SK-N-SH treated with all-trans-retinoic acid at 6 μM for 48 hours (cell line): ENCODE measurements around the gene C19orf67.

Source experiments
- ATAC-seq: fragments of 200-7000 bp; cut with Tn5 transposase; 3 replicates; pipeline ENCODE4 v1.9.1; 2020; ENCODE audit warnings: mild to moderate bottlenecking, moderate library complexity
- BACH2 ChIP-seq: fragments of 250-450 bp; sonication (Bioruptor Pico); IDR thresholded peaks from 2 replicates; pipeline ENCODE4 v1.9.0; 2021; ENCODE audit warnings: mild to moderate bottlenecking, borderline replicate concordance
- CSDC2 ChIP-seq: fragments of 250-450 bp; sonication (Bioruptor Pico); IDR thresholded peaks from 2 replicates; pipeline ENCODE4 v1.5.0; 2020; ENCODE audit warnings: mild to moderate bottlenecking, moderate library complexity
- ESRRG ChIP-seq: fragments of 250-450 bp; sonication (Bioruptor Pico); IDR thresholded peaks from 2 replicates; pipeline ENCODE4 v1.6.1; 2021; ENCODE audit warnings: mild to moderate bottlenecking
- GLIS3 ChIP-seq: fragments of 250-450 bp; sonication (Bioruptor Pico); IDR thresholded peaks from 2 replicates; pipeline ENCODE4 v1.5.0; 2020; ENCODE audit warnings: mild to moderate bottlenecking, moderate library complexity
- ISL1 ChIP-seq: fragments of 250-450 bp; sonication (Bioruptor Pico); IDR thresholded peaks from 2 replicates; pipeline ENCODE4 v2.1.2; 2022; ENCODE audit warnings: mild to moderate bottlenecking, moderate library complexity
- OSR1 ChIP-seq: fragments of 250-450 bp; sonication (Bioruptor Pico); IDR thresholded peaks from 2 replicates; pipeline ENCODE4 v1.8.0; 2022; ENCODE audit warnings: moderate library complexity, mild to moderate bottlenecking, inconsistent platforms
- PPARA ChIP-seq: fragments of 250-450 bp; sonication (Bioruptor Pico); IDR thresholded peaks from 2 replicates; pipeline ENCODE4 v1.5.0; 2020; ENCODE audit warnings: mild to moderate bottlenecking, borderline replicate concordance
- SNAI2 ChIP-seq: fragments of 250-450 bp; sonication (Bioruptor Pico); IDR thresholded peaks from 2 replicates; pipeline ENCODE4 v1.5.0; 2020; ENCODE audit warnings: mild to moderate bottlenecking, moderate library complexity
- TCF4 ChIP-seq: fragments of 250-450 bp; sonication (Bioruptor Pico); IDR thresholded peaks from 2 replicates; pipeline ENCODE4 v1.8.0; 2021; ENCODE audit warnings: mild to moderate bottlenecking, moderate library complexity, borderline replicate concordance
- TOX ChIP-seq: fragments of 250-450 bp; sonication (Bioruptor Pico); IDR thresholded peaks from 2 replicates; pipeline ENCODE4 v1.8.0; 2021; ENCODE audit warnings: mild to moderate bottlenecking, moderate library complexity, borderline replicate concordance
- ZC3H10 ChIP-seq: fragments of 250-450 bp; sonication (Bioruptor Pico); IDR thresholded peaks from 2 replicates; pipeline ENCODE4 v1.5.1; 2021; ENCODE audit warnings: mild to moderate bottlenecking, moderate library complexity
- ZFP3 ChIP-seq: fragments of 250-450 bp; sonication (Bioruptor Pico); IDR thresholded peaks from 2 replicates; pipeline ENCODE4 v1.5.0; 2020; ENCODE audit warnings: mild to moderate bottlenecking, moderate library complexity
- ZFP30 ChIP-seq: fragments of 450-650 bp; formaldehyde crosslinking; IDR thresholded peaks from 2 replicates; pipeline ENCODE4 v1.5.0; 2022; ENCODE audit warnings: mild to moderate bottlenecking, moderate library complexity
- ZNF70 ChIP-seq: fragments of 450-650 bp; formaldehyde crosslinking; IDR thresholded peaks from 2 replicates; pipeline ENCODE4 v1.5.0; 2020; ENCODE audit warnings: mild to moderate bottlenecking, moderate library complexity
- TF ChIP-seq, protein P1 (sequence below): fragments of 250-450 bp; sonication (Bioruptor Pico); IDR thresholded peaks from 2 replicates; pipeline ENCODE4 v1.5.1; 2021; ENCODE audit warnings: mild to moderate bottlenecking, moderate library complexity
- TF ChIP-seq, protein P2 (sequence below): fragments of 250-450 bp; sonication (Bioruptor Pico); IDR thresholded peaks from 2 replicates; pipeline ENCODE4 v1.5.1; 2020; ENCODE audit warnings: low read depth, mild to moderate bottlenecking, moderate library complexity
- TF ChIP-seq, protein P3 (sequence below): fragments of 250-450 bp; sonication (Bioruptor Pico); IDR thresholded peaks from 2 replicates; pipeline ENCODE4 v1.8.0; 2020; ENCODE audit warnings: mild to moderate bottlenecking, moderate library complexity, borderline replicate concordance
- TF ChIP-seq, protein P4 (sequence below): fragments of 250-450 bp; sonication (Bioruptor Pico); IDR thresholded peaks from 2 replicates; pipeline ENCODE4 v1.5.0; 2020; ENCODE audit warnings: mild to moderate bottlenecking, moderate library complexity
- TF ChIP-seq, protein P5 (sequence below): fragments of 250-450 bp; sonication (Bioruptor Pico); IDR thresholded peaks from 2 replicates; pipeline ENCODE4 v1.8.0; 2021; ENCODE audit warnings: low read depth, mild to moderate bottlenecking, moderate library complexity, borderline replicate concordance

Gene C19orf67

DNA sequence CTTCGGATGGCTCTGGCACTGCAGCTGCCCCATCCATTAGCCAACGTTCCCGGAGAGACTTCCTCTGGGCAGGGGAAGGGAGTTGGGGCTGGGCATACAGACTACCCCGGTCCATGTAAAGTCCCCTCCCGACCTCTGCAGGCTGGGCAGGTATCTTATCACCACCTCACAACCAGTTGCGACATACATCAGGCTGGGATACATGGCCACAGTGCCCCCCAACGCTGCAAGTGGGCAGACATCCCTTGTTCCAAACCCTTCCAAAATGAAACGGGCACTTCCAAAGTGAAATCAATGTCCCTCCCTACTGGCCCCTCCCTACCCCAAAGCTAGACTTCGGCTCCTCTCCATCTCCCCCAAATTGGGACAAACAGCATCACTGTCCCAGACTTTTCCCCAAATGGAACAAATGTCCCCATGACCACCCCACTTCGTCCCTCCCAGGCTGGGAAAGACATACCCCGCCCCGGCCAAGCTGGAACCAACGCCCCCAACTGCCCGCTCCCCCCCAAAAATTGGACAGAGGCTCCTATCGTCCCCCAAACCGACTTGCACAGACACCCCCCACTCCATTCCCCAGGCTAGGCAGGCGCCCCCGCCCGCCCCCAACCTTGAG lies 28.7 kb downstream of the C19orf67 start:
- ATAC-seq = peak; percentile 8
- no peak for TF ChIP-seq ZFP3
- TF ChIP-seq, protein P1, sequence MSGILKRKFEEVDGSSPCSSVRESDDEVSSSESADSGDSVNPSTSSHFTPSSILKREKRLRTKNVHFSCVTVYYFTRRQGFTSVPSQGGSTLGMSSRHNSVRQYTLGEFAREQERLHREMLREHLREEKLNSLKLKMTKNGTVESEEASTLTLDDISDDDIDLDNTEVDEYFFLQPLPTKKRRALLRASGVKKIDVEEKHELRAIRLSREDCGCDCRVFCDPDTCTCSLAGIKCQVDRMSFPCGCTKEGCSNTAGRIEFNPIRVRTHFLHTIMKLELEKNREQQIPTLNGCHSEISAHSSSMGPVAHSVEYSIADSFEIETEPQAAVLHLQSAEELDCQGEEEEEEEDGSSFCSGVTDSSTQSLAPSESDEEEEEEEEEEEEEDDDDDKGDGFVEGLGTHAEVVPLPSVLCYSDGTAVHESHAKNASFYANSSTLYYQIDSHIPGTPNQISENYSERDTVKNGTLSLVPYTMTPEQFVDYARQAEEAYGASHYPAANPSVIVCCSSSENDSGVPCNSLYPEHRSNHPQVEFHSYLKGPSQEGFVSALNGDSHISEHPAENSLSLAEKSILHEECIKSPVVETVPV (CRISPR knock-in tag) = no peak
- TF ChIP-seq ZNF70 (CRISPR knock-in tag) = no peak
- no peak for TF ChIP-seq ISL1 (CRISPR knock-in tag)
- no peak for TF ChIP-seq BACH2
- no peak for TF ChIP-seq ZFP30 (CRISPR knock-in tag)
- no peak for TF ChIP-seq GLIS3 (CRISPR knock-in tag)
- TF ChIP-seq TCF4 (CRISPR knock-in tag) = no peak
- TF ChIP-seq, protein P2, sequence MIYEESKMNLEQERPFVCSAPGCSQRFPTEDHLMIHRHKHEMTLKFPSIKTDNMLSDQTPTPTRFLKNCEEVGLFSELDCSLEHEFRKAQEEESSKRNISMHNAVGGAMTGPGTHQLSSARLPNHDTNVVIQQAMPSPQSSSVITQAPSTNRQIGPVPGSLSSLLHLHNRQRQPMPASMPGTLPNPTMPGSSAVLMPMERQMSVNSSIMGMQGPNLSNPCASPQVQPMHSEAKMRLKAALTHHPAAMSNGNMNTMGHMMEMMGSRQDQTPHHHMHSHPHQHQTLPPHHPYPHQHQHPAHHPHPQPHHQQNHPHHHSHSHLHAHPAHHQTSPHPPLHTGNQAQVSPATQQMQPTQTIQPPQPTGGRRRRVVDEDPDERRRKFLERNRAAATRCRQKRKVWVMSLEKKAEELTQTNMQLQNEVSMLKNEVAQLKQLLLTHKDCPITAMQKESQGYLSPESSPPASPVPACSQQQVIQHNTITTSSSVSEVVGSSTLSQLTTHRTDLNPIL (CRISPR knock-in tag) = no peak
- no peak for TF ChIP-seq SNAI2 (CRISPR knock-in tag)
- TF ChIP-seq ESRRG (CRISPR knock-in tag) = no peak
- TF ChIP-seq, protein P3, sequence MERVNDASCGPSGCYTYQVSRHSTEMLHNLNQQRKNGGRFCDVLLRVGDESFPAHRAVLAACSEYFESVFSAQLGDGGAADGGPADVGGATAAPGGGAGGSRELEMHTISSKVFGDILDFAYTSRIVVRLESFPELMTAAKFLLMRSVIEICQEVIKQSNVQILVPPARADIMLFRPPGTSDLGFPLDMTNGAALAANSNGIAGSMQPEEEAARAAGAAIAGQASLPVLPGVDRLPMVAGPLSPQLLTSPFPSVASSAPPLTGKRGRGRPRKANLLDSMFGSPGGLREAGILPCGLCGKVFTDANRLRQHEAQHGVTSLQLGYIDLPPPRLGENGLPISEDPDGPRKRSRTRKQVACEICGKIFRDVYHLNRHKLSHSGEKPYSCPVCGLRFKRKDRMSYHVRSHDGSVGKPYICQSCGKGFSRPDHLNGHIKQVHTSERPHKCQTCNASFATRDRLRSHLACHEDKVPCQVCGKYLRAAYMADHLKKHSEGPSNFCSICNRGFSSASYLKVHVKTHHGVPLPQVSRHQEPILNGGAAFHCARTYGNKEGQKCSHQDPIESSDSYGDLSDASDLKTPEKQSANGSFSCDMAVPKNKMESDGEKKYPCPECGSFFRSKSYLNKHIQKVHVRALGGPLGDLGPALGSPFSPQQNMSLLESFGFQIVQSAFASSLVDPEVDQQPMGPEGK = no peak
- TF ChIP-seq TOX (CRISPR knock-in tag) = no peak
- TF ChIP-seq, protein P4, sequence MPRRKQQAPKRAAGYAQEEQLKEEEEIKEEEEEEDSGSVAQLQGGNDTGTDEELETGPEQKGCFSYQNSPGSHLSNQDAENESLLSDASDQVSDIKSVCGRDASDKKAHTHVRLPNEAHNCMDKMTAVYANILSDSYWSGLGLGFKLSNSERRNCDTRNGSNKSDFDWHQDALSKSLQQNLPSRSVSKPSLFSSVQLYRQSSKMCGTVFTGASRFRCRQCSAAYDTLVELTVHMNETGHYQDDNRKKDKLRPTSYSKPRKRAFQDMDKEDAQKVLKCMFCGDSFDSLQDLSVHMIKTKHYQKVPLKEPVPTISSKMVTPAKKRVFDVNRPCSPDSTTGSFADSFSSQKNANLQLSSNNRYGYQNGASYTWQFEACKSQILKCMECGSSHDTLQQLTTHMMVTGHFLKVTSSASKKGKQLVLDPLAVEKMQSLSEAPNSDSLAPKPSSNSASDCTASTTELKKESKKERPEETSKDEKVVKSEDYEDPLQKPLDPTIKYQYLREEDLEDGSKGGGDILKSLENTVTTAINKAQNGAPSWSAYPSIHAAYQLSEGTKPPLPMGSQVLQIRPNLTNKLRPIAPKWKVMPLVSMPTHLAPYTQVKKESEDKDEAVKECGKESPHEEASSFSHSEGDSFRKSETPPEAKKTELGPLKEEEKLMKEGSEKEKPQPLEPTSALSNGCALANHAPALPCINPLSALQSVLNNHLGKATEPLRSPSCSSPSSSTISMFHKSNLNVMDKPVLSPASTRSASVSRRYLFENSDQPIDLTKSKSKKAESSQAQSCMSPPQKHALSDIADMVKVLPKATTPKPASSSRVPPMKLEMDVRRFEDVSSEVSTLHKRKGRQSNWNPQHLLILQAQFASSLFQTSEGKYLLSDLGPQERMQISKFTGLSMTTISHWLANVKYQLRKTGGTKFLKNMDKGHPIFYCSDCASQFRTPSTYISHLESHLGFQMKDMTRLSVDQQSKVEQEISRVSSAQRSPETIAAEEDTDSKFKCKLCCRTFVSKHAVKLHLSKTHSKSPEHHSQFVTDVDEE (CRISPR knock-in tag) = no peak
- no peak for TF ChIP-seq OSR1 (CRISPR knock-in tag)
- no peak for TF ChIP-seq ZC3H10 (CRISPR knock-in tag)
- TF ChIP-seq, protein P5, sequence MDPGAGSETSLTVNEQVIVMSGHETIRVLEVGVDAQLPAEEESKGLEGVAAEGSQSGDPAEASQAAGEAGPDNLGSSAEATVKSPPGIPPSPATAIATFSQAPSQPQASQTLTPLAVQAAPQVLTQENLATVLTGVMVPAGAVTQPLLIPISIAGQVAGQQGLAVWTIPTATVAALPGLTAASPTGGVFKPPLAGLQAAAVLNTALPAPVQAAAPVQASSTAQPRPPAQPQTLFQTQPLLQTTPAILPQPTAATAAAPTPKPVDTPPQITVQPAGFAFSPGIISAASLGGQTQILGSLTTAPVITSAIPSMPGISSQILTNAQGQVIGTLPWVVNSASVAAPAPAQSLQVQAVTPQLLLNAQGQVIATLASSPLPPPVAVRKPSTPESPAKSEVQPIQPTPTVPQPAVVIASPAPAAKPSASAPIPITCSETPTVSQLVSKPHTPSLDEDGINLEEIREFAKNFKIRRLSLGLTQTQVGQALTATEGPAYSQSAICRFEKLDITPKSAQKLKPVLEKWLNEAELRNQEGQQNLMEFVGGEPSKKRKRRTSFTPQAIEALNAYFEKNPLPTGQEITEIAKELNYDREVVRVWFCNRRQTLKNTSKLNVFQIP (CRISPR knock-in tag) = no peak
- no peak for TF ChIP-seq CSDC2 (CRISPR knock-in tag)

DNA sequence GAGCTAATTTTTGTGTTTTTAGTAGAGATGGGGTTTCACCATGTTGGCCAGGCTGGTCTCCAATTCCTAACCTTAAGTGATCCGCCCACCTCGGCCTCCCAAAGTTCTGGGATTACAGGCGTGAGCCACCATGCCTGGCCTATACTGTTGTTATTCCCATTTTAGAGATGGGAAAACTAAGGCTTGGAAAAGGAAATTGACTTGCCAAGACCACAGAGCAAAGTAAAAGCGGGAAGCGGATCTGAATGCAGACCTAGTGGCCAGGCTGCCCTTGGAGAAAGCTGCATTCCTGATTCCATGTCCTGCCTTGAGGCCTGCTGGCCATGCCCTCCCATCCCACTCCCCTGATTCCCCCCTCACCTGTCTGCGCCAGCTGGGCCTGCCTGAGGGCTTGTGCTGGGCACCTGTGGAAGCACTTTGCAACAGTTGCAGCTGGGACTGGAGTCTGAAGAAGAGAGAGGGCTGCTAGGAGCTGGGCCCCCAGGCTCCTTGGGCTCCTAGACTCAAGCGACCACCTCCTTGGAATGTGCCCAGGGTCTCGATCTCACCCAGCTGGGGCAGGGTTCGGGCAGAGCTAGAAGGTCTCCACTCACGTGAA lies 29.4 kb downstream of the C19orf67 start:
- no peak for ATAC-seq
- no peak for TF ChIP-seq OSR1 (CRISPR knock-in tag)
- TF ChIP-seq, protein P2 (CRISPR knock-in tag) = no peak
- no peak for TF ChIP-seq BACH2
- no peak for TF ChIP-seq PPARA
- TF ChIP-seq, protein P1 (CRISPR knock-in tag) = no peak
- TF ChIP-seq, protein P4 (CRISPR knock-in tag) = no peak
- TF ChIP-seq ZNF70 (CRISPR knock-in tag) = no peak
- no peak for TF ChIP-seq CSDC2 (CRISPR knock-in tag)
- TF ChIP-seq ZFP30 (CRISPR knock-in tag) = no peak
- TF ChIP-seq, protein P5 (CRISPR knock-in tag) = no peak
- TF ChIP-seq TOX (CRISPR knock-in tag) = no peak
- TF ChIP-seq SNAI2 (CRISPR knock-in tag) = no peak
- no peak for TF ChIP-seq TCF4 (CRISPR knock-in tag)
